Loucy (cell line): ENCODE results near the gene ASF1B.

Source experiments
- CTCF ChIP-seq: fragments of 200-600 bp; sonication (generic); conservative IDR thresholded peaks from 2 replicates; pipeline ENCODE4 v1.5.1; 2014; ENCODE audit warnings: mild to moderate bottlenecking, antibody characterized with exemption, low read length
- EZH2phosphoT487 ChIP-seq: fragments of 200-600 bp; IDR thresholded peaks from 2 replicates; pipeline ENCODE4 v1.6.1; 2018; ENCODE audit warnings: antibody characterized with exemption, mild to moderate bottlenecking, moderate library complexity, borderline replicate concordance

GRCh38 chr19:14110650-14111049 is 25.7 kb downstream of the ASF1B start:
- no peak for TF ChIP-seq CTCF
- TF ChIP-seq EZH2phosphoT487: no peak
